Chondrocyte (in vitro differentiated cells): ENCODE data around the gene COL7A1. TPM values are rescaled to one million over a fixed set of nuclear protein-coding genes. Genes with fewer than 3 reads are reported as not detected.

Experiments
- DNase-seq: peaks from one replicate; pipeline ENCODE4 v3.0.0; 2021; ENCODE audit warnings: mixed read lengths, low spot score
- H3K27ac Mint-ChIP-seq: one replicate; pipeline ENCODE4 v1.8.0; 2021; ENCODE audit warnings: mild to moderate bottlenecking, moderate library complexity, mixed read lengths; ENCODE audit not compliant: unreplicated experiment
- H3K27me3 Mint-ChIP-seq: 2 replicates; pipeline ENCODE4 v1.8.0; 2021; ENCODE audit warnings: low read depth, mixed read lengths
- H3K36me3 Mint-ChIP-seq: 2 replicates; pipeline ENCODE4 v1.8.0; 2021; ENCODE audit warnings: low read depth, mixed read lengths
- H3K4me1 Mint-ChIP-seq: 2 replicates; pipeline ENCODE4 v1.8.0; 2021; ENCODE audit warnings: low read depth, mild to moderate bottlenecking, mixed read lengths
- H3K4me3 Mint-ChIP-seq: one replicate; pipeline ENCODE4 v1.8.0; 2021; ENCODE audit warnings: mild to moderate bottlenecking, moderate library complexity, mixed read lengths; ENCODE audit not compliant: unreplicated experiment
- H3K9me3 Mint-ChIP-seq: 2 replicates; pipeline ENCODE4 v1.8.0; 2021; ENCODE audit warnings: low read depth, mixed read lengths
- CTCF ChIP-seq: fragments of 200-600 bp; sonication (generic); IDR thresholded peaks from 2 replicates; pipeline ENCODE4 v1.5.0; 2021; ENCODE audit warnings: antibody characterized with exemption, mild to moderate bottlenecking, moderate library complexity
- long read RNA-seq: library from polyadenylated mRNA; stranded (forward); transcript quantifications from one replicate; pipeline ENCODE4 v2.0.0, GENCODE V29; 2021
- total RNA-seq: library from RNA; stranded (reverse); gene quantifications from 3 replicates; pipeline ENCODE4 v1.2.1, GENCODE V29; 2021

Gene COL7A1
- 15.9 to 36.6 TPM (median 36.5 TPM) in 3 replicates for total RNA-seq
- long read RNA-seq, partial matches to known transcripts: 10 of 20 reads
- long read RNA-seq, other reads (novel, unspliced or antisense): 10 of 20 reads

- H3K36me3 Mint-ChIP-seq: peaks cover 17% of the 10 kb centered on the region
- no peak for DNase-seq
- no peaks in the 10 kb centered on the region for H3K9me3 Mint-ChIP-seq
- H3K4me3 Mint-ChIP-seq: peak within 1 kb of the TSS; percentile 35
- no peaks in the 10 kb centered on the region for H3K27me3 Mint-ChIP-seq
- peaks cover 54% of the 10 kb centered on the region for H3K4me1 Mint-ChIP-seq
- TF ChIP-seq CTCF: no peak
- H3K27ac Mint-ChIP-seq: peak within 1 kb of the TSS; percentile 97
Observed at GRCh38 chr3:48595075-48595525, at the start of gene COL7A1. Gene COL7A1 (minus strand): TSS chr3:48595329. CDS start chr3:48595159, 170 bp downstream.

- Mint-ChIP-seq H3K4me1 (no peaks in the 10 kb centered on the region), H3K4me3 (no peak overlapping the region), H3K9me3 (no peaks in the 10 kb centered on the region), H3K27me3 (no peaks in the 10 kb centered on the region), H3K36me3 (peaks cover 22% of the 10 kb centered on the region), H3K27ac (no peak overlapping the region)
- TF ChIP-seq CTCF: no peak
- DNase-seq: no peak
Observed at GRCh38 chr3:48642605-48643004, 47.5 kb upstream of the COL7A1 start.

- Mint-ChIP-seq H3K27me3 (no peaks in the 10 kb centered on the region), H3K4me3 (no peak overlapping the region), H3K9me3 (no peaks in the 10 kb centered on the region), H3K36me3 (peaks cover 18% of the 10 kb centered on the region), H3K27ac (no peak overlapping the region), H3K4me1 (peaks cover 8% of the 10 kb centered on the region)
- no peak for DNase-seq
- TF ChIP-seq CTCF: no peak
Observed at GRCh38 chr3:48641396-48641795, 46.3 kb upstream of the COL7A1 start.

- Mint-ChIP-seq H3K27ac (no peak overlapping the region), H3K4me3 (no peak overlapping the region), H3K27me3 (no peaks in the 10 kb centered on the region), H3K9me3 (no peaks in the 10 kb centered on the region), H3K36me3 (peaks cover 17% of the 10 kb centered on the region), H3K4me1 (peaks cover 15% of the 10 kb centered on the region)
- no peak for DNase-seq
- TF ChIP-seq CTCF: no peak
Observed at GRCh38 chr3:48639944-48640606, 44.9 kb upstream of the COL7A1 start.

GRCh38 chr3:48637305-48637704 lies 42.2 kb upstream of the COL7A1 start:
- TF ChIP-seq CTCF: no peak
- H3K27ac Mint-ChIP-seq: no peak overlapping the region

More at GRCh38 chr3:48637305-48637704, 42.2 kb upstream of the COL7A1 start:
- peaks cover 13% of the 10 kb centered on the region for H3K36me3 Mint-ChIP-seq
- DNase-seq: no peak
- no peak overlapping the region for H3K4me3 Mint-ChIP-seq
- no peaks in the 10 kb centered on the region for H3K9me3 Mint-ChIP-seq
- no peaks in the 10 kb centered on the region for H3K27me3 Mint-ChIP-seq
- H3K4me1 Mint-ChIP-seq: peaks cover 32% of the 10 kb centered on the region
